ENCODE results near the gene THBS1. TPM values are rescaled to one million over a fixed set of nuclear protein-coding genes. Genes with fewer than 3 reads are reported as not detected.

The THBS1 gene
- 1 to 10 TPM; 6.6 to 6.9 TPM for total RNA-seq
- 0.72 TPM for polyA plus RNA-seq

- no peaks in the 10 kb centered on the region for H3K9me3 Mint-ChIP-seq
- peaks cover 6% of the 10 kb centered on the region for H3K4me1 ChIP-seq (ENCODE audit: insufficient read depth, low read length)
- peak within 1 kb of the TSS; percentile 63 to 89 (median 81) for H3K4me3 Mint-ChIP-seq
- peaks cover 24 to 46% (median 35%) of the 10 kb centered on the region in 3 donors for H3K4me1 Mint-ChIP-seq
- peak in 4 of 5 donors; percentile 10 to 55 (median 21) for DNase-seq
- H3K4me3 ChIP-seq (ENCODE audit: low read length): peak within 1 kb of the TSS; percentile 19
- H3K36me3 Mint-ChIP-seq: no peaks in the 10 kb centered on the region
- CTCF ChIA-PET: interaction anchor here (0.7 to 11.2 kb wide), 32 partner anchors 8 to 1140 kb away, joined by 3 to 116 read pairs (median 4); partner anchors contain the start of gene FSIP1
- H3K27me3 ChIP-seq (ENCODE audit: insufficient read depth, low read length, poor library complexity, severe bottlenecking): peaks cover 11% of the 10 kb centered on the region
- H3K27ac Mint-ChIP-seq: peak within 1 kb of the TSS; percentile 11 to 79 (median 44)
- H3K27me3 Mint-ChIP-seq: peaks cover 7 to 50% of the 10 kb centered on the region in 2 donors
- H3K9me3 ChIP-seq (ENCODE audit: low read length): no peaks in the 10 kb centered on the region
- H3K27ac ChIP-seq (ENCODE audit: low read depth, low read length): no peak within 1 kb of the TSS
- H3K36me3 ChIP-seq (ENCODE audit: insufficient read depth, low read length): no peaks in the 10 kb centered on the region
- POLR2A ChIA-PET: interaction anchor here (0.6 kb wide), 1 partner anchor 13 kb away, joined by 3 read pairs; no protein-coding TSS in a partner anchor
These were observed at the start of gene THBS1 for GRCh38 chr15:39580485-39581241. Gene THBS1, plus strand, starts transcription at chr15:39581079. Its CDS starts 779 bp downstream, at chr15:39581858.

- no peak overlapping the region for H3K4me3 ChIP-seq (ENCODE audit: low read length)
- no peak overlapping the region for H3K4me3 Mint-ChIP-seq
- DNase-seq: no peak
- POLR2A ChIA-PET: no interaction called here
- H3K27ac ChIP-seq (ENCODE audit: low read depth, low read length): no peak overlapping the region
- H3K27me3 Mint-ChIP-seq: peaks cover 3 to 7% of the 10 kb centered on the region in 2 donors
- no peaks in the 10 kb centered on the region for H3K4me1 ChIP-seq (ENCODE audit: insufficient read depth, low read length)
- no peaks in the 10 kb centered on the region for H3K4me1 Mint-ChIP-seq
- no peaks in the 10 kb centered on the region for H3K9me3 Mint-ChIP-seq
- no peaks in the 10 kb centered on the region for H3K36me3 ChIP-seq (ENCODE audit: insufficient read depth, low read length)
- CTCF ChIA-PET: no interaction called here
- H3K36me3 Mint-ChIP-seq: no peaks in the 10 kb centered on the region
- no peaks in the 10 kb centered on the region for H3K9me3 ChIP-seq (ENCODE audit: low read length)
- H3K27ac Mint-ChIP-seq: no peak overlapping the region
- no peaks in the 10 kb centered on the region for H3K27me3 ChIP-seq (ENCODE audit: insufficient read depth, low read length, poor library complexity, severe bottlenecking)
These were observed 45.9 kb upstream of the THBS1 start for GRCh38 chr15:39534996-39535395.

GRCh38 chr15:39535466-39535865 is 45.4 kb upstream of the THBS1 start:
- no peaks in the 10 kb centered on the region for H3K9me3 ChIP-seq (ENCODE audit: low read length)
- H3K9me3 Mint-ChIP-seq: peaks cover 0 to 2% (median 0%) of the 10 kb centered on the region in 5 donors
- no peak for DNase-seq
- no peaks in the 10 kb centered on the region for H3K4me1 Mint-ChIP-seq
- H3K4me3 ChIP-seq (ENCODE audit: low read length): no peak overlapping the region
- H3K27ac ChIP-seq (ENCODE audit: low read depth, low read length): no peak overlapping the region
- ChIA-PET POLR2A (no interaction called here), CTCF (no interaction called here)
- no peaks in the 10 kb centered on the region for H3K27me3 ChIP-seq (ENCODE audit: insufficient read depth, low read length, poor library complexity, severe bottlenecking)
- H3K36me3 Mint-ChIP-seq: no peaks in the 10 kb centered on the region
- H3K27ac Mint-ChIP-seq: no peak overlapping the region
- no peak overlapping the region for H3K4me3 Mint-ChIP-seq
- H3K36me3 ChIP-seq (ENCODE audit: insufficient read depth, low read length): no peaks in the 10 kb centered on the region
- H3K27me3 Mint-ChIP-seq: peaks cover 3 to 4% of the 10 kb centered on the region in 2 donors
- H3K4me1 ChIP-seq (ENCODE audit: insufficient read depth, low read length): no peaks in the 10 kb centered on the region

- H3K27me3 ChIP-seq (ENCODE audit: insufficient read depth, low read length, poor library complexity, severe bottlenecking): no peaks in the 10 kb centered on the region
- no peaks in the 10 kb centered on the region for H3K4me1 Mint-ChIP-seq
- H3K27me3 Mint-ChIP-seq: peaks cover 3 to 9% of the 10 kb centered on the region in 2 donors
- ChIA-PET CTCF (no interaction called here), POLR2A (no interaction called here)
- no peaks in the 10 kb centered on the region for H3K36me3 ChIP-seq (ENCODE audit: insufficient read depth, low read length)
- no peaks in the 10 kb centered on the region for H3K9me3 ChIP-seq (ENCODE audit: low read length)
- H3K4me1 ChIP-seq (ENCODE audit: insufficient read depth, low read length): no peaks in the 10 kb centered on the region
- no peak overlapping the region for H3K4me3 Mint-ChIP-seq
- no peaks in the 10 kb centered on the region for H3K36me3 Mint-ChIP-seq
- H3K9me3 Mint-ChIP-seq: peaks cover 0 to 7% (median under 1%) of the 10 kb centered on the region in 5 donors
- H3K27ac ChIP-seq (ENCODE audit: low read depth, low read length): no peak overlapping the region
- no peak overlapping the region for H3K27ac Mint-ChIP-seq
- H3K4me3 ChIP-seq (ENCODE audit: low read length): no peak overlapping the region
- DNase-seq: no peak
These were observed 41.9 kb upstream of the THBS1 start for GRCh38 chr15:39538936-39539335.

- peaks cover 0 to 9% (median 2%) of the 10 kb centered on the region in 5 donors for H3K9me3 Mint-ChIP-seq
- H3K27me3 Mint-ChIP-seq: peaks cover 3 to 11% of the 10 kb centered on the region in 2 donors
- H3K9me3 ChIP-seq (ENCODE audit: low read length): no peaks in the 10 kb centered on the region
- H3K27ac ChIP-seq (ENCODE audit: low read depth, low read length): no peak overlapping the region
- DNase-seq: no peak
- no peak overlapping the region for H3K4me3 ChIP-seq (ENCODE audit: low read length)
- H3K36me3 ChIP-seq (ENCODE audit: insufficient read depth, low read length): no peaks in the 10 kb centered on the region
- no peak overlapping the region for H3K27ac Mint-ChIP-seq
- no peak overlapping the region for H3K4me3 Mint-ChIP-seq
- no peaks in the 10 kb centered on the region for H3K27me3 ChIP-seq (ENCODE audit: insufficient read depth, low read length, poor library complexity, severe bottlenecking)
- H3K4me1 Mint-ChIP-seq: no peaks in the 10 kb centered on the region
- ChIA-PET CTCF (no interaction called here), POLR2A (no interaction called here)
- H3K4me1 ChIP-seq (ENCODE audit: insufficient read depth, low read length): no peaks in the 10 kb centered on the region
- H3K36me3 Mint-ChIP-seq: no peaks in the 10 kb centered on the region
These were observed 41.4 kb upstream of the THBS1 start for GRCh38 chr15:39539466-39539865.

- Histone ChIP-seq H3K36me3 (ENCODE audit: insufficient read depth, low read length) (no peaks in the 10 kb centered on the region), H3K27ac (ENCODE audit: low read depth, low read length) (no peak overlapping the region), H3K4me1 (ENCODE audit: insufficient read depth, low read length) (no peaks in the 10 kb centered on the region), H3K9me3 (ENCODE audit: low read length) (no peaks in the 10 kb centered on the region), H3K27me3 (ENCODE audit: insufficient read depth, low read length, poor library complexity, severe bottlenecking) (no peaks in the 10 kb centered on the region), H3K4me3 (ENCODE audit: low read length) (no peak overlapping the region)
- Mint-ChIP-seq H3K9me3 (peaks cover 5 to 14% (median 8%) of the 10 kb centered on the region in 5 donors), H3K36me3 (peaks cover 0 to 6% (median 1%) of the 10 kb centered on the region in 3 donors), H3K27me3 (peaks cover 5 to 17% of the 10 kb centered on the region in 2 donors), H3K27ac (no peak overlapping the region), H3K4me3 (no peak overlapping the region), H3K4me1 (no peaks in the 10 kb centered on the region)
- CTCF ChIA-PET: no interaction called here
- POLR2A ChIA-PET: no interaction called here
- no peak for DNase-seq
These were observed 40.8 kb upstream of the THBS1 start for GRCh38 chr15:39539973-39540558.

- Histone ChIP-seq H3K27ac (ENCODE audit: low read depth, low read length) (no peak overlapping the region), H3K36me3 (ENCODE audit: insufficient read depth, low read length) (no peaks in the 10 kb centered on the region), H3K27me3 (ENCODE audit: insufficient read depth, low read length, poor library complexity, severe bottlenecking) (no peaks in the 10 kb centered on the region), H3K4me3 (ENCODE audit: low read length) (no peak overlapping the region), H3K4me1 (ENCODE audit: insufficient read depth, low read length) (no peaks in the 10 kb centered on the region), H3K9me3 (ENCODE audit: low read length) (no peaks in the 10 kb centered on the region)
- Mint-ChIP-seq H3K36me3 (peaks cover 0 to 7% (median 1%) of the 10 kb centered on the region in 3 donors), H3K4me1 (no peaks in the 10 kb centered on the region), H3K9me3 (peaks cover 8 to 21% (median 15%) of the 10 kb centered on the region in 5 donors), H3K27me3 (peaks cover 5 to 32% of the 10 kb centered on the region in 2 donors), H3K4me3 (no peak overlapping the region), H3K27ac (no peak overlapping the region)
- CTCF ChIA-PET: no interaction called here
- POLR2A ChIA-PET: no interaction called here
- DNase-seq: no peak
These were observed 38.4 kb upstream of the THBS1 start for GRCh38 chr15:39542385-39543065.

- H3K9me3 ChIP-seq (ENCODE audit: low read length): no peaks in the 10 kb centered on the region
- no peak overlapping the region for H3K4me3 ChIP-seq (ENCODE audit: low read length)
- Mint-ChIP-seq H3K9me3 (peaks cover 8 to 21% (median 15%) of the 10 kb centered on the region in 5 donors), H3K4me3 (no peak overlapping the region), H3K36me3 (peaks cover 0 to 7% (median 1%) of the 10 kb centered on the region in 3 donors), H3K4me1 (no peaks in the 10 kb centered on the region), H3K27ac (no peak overlapping the region), H3K27me3 (peaks cover 5 to 33% of the 10 kb centered on the region in 2 donors)
- H3K27ac ChIP-seq (ENCODE audit: low read depth, low read length): no peak overlapping the region
- H3K4me1 ChIP-seq (ENCODE audit: insufficient read depth, low read length): no peaks in the 10 kb centered on the region
- POLR2A ChIA-PET: no interaction called here
- H3K36me3 ChIP-seq (ENCODE audit: insufficient read depth, low read length): no peaks in the 10 kb centered on the region
- DNase-seq: no peak
- no peaks in the 10 kb centered on the region for H3K27me3 ChIP-seq (ENCODE audit: insufficient read depth, low read length, poor library complexity, severe bottlenecking)
- CTCF ChIA-PET: no interaction called here
These were observed 37.2 kb upstream of the THBS1 start for GRCh38 chr15:39543651-39544050.
